ENCODE measurements around the gene AMPD2. TPM values are rescaled to one million over a fixed set of nuclear protein-coding genes. Genes with fewer than 3 reads are reported as not detected.
A peak's percentile ranks its signal among the peaks of the same experiment; 100 is the strongest.

The AMPD2 gene
- total RNA-seq, 2 donors from 2014 or later: 55.7 to 69.3 TPM

DNA sequence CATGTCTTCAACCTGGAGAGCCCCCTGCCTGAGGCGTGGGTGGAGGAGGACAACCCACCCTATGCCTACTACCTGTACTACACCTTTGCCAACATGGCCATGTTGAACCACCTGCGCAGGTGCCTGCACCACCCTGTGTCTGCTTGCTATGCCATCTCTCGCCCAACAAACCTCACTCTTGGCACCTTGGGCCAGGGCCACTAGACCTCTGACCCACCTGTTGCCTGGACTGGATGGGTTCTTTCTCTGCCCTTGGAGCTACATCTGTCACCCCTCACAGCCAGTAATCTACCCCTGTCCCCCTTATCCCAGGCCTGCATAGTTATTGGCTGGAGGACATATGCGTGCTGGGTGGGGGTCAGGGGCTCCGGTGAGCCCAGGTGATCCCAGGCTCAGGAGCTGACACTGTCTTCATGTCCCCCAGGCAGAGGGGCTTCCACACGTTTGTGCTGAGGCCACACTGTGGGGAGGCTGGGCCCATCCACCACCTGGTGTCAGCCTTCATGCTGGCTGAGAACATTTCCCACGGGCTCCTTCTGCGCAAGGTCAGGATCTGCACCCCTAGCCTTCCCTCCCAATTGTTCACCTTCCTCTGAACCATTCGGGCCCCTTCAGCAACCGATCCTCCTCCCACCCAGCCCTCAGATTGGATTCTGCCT, 9.9 kb downstream of the AMPD2 start:
- 82 to 85% methylated on average over 9 to 10 of the region's 10 CpGs for WGBS, 2 experiments (ENCODE audit: insufficient coverage in 1 of 2, insufficient read length in 1 of 2)
- no peak overlapping the region for H3K4me3 Mint-ChIP-seq
- Histone ChIP-seq H3K36me3 (ENCODE audit: control insufficient read depth, insufficient read depth, low read length) (peaks cover 25% of the 10 kb centered on the region), H3K27me3 (ENCODE audit: control insufficient read depth, insufficient read depth, low read length, poor library complexity, severe bottlenecking) (no peaks in the 10 kb centered on the region), H3K27ac (ENCODE audit: low read depth, low read length) (no peak overlapping the region), H3K9ac (ENCODE audit: extremely low read depth, low read length, poor library complexity, severe bottlenecking) (no peak overlapping the region), H3K4me3 (ENCODE audit: low read length) (no peak overlapping the region), H3K4me1 (ENCODE audit: control insufficient read depth, insufficient read depth, low read length) (no peaks in the 10 kb centered on the region), H3K9me3 (ENCODE audit: control insufficient read depth, low read length) (no peaks in the 10 kb centered on the region)
- DNase-seq: no peak
- H3K4me1 Mint-ChIP-seq: no peaks in the 10 kb centered on the region
- no peak overlapping the region for H3K27ac Mint-ChIP-seq
- no peaks in the 10 kb centered on the region for H3K27me3 Mint-ChIP-seq (ENCODE audit: insufficient read depth)
- H3K36me3 Mint-ChIP-seq (ENCODE audit: low read depth): peaks cover 35% of the 10 kb centered on the region
- TF ChIP-seq, protein P1, sequence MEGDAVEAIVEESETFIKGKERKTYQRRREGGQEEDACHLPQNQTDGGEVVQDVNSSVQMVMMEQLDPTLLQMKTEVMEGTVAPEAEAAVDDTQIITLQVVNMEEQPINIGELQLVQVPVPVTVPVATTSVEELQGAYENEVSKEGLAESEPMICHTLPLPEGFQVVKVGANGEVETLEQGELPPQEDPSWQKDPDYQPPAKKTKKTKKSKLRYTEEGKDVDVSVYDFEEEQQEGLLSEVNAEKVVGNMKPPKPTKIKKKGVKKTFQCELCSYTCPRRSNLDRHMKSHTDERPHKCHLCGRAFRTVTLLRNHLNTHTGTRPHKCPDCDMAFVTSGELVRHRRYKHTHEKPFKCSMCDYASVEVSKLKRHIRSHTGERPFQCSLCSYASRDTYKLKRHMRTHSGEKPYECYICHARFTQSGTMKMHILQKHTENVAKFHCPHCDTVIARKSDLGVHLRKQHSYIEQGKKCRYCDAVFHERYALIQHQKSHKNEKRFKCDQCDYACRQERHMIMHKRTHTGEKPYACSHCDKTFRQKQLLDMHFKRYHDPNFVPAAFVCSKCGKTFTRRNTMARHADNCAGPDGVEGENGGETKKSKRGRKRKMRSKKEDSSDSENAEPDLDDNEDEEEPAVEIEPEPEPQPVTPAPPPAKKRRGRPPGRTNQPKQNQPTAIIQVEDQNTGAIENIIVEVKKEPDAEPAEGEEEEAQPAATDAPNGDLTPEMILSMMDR (conservative IDR thresholded peaks at IDR 0.05): no peak
- H3K9me3 Mint-ChIP-seq: no peaks in the 10 kb centered on the region

DNA sequence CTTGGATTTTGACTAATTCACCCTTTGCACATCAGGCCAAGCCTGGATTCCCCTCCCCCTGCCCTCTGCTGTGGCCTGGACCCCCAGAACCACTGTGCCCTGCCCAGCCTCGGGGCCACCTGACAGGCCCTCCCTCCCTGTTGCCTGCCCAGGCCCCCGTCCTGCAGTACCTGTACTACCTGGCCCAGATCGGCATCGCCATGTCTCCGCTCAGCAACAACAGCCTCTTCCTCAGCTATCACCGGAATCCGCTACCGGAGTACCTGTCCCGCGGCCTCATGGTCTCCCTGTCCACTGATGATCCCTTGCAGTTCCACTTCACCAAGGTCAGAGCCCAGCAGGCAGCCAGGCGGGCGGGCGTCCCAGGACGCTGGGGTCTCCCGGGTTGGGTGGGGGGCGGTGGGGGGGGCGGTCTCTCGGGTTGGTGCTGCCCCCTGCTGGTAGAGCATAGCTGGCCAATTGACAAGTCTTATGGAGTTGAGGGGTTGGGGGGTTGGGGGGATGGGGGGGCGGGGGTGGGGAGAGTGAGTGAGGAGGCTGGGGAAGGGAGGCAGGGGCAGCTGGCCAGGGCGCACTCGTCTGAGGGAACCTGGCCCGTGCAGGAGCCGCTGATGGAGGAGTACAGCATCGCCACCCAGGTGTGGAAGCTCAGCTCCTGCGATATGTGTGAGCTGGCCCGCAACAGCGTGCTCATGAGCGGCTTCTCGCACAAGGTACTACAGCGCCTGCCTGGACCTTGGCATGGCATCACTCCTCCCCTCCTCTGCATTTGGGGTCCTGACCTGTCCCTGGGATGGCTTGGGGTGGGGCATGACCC, 10.7 kb downstream of the AMPD2 start:
- peaks cover 25% of the 10 kb centered on the region for H3K36me3 ChIP-seq (ENCODE audit: control insufficient read depth, insufficient read depth, low read length)
- TF ChIP-seq, protein P1 (conservative IDR thresholded peaks at IDR 0.05): peak; percentile 66
- no peaks in the 10 kb centered on the region for H3K27me3 Mint-ChIP-seq (ENCODE audit: insufficient read depth)
- H3K36me3 Mint-ChIP-seq (ENCODE audit: low read depth): peaks cover 35% of the 10 kb centered on the region
- no peaks in the 10 kb centered on the region for H3K4me1 Mint-ChIP-seq
- WGBS, 2 experiments (ENCODE audit: insufficient coverage in 1 of 2, insufficient read length in 1 of 2): 93% methylated on average over 12 to 24 of the region's 30 CpGs
- H3K4me1 ChIP-seq (ENCODE audit: control insufficient read depth, insufficient read depth, low read length): no peaks in the 10 kb centered on the region
- H3K27me3 ChIP-seq (ENCODE audit: control insufficient read depth, insufficient read depth, low read length, poor library complexity, severe bottlenecking): no peaks in the 10 kb centered on the region
- no peaks in the 10 kb centered on the region for H3K9me3 Mint-ChIP-seq
- no peak overlapping the region for H3K27ac ChIP-seq (ENCODE audit: low read depth, low read length)
- no peak overlapping the region for H3K27ac Mint-ChIP-seq
- H3K4me3 ChIP-seq (ENCODE audit: low read length): no peak overlapping the region
- DNase-seq: peak; percentile 84
- H3K9ac ChIP-seq (ENCODE audit: extremely low read depth, low read length, poor library complexity, severe bottlenecking): no peak overlapping the region
- no peaks in the 10 kb centered on the region for H3K9me3 ChIP-seq (ENCODE audit: control insufficient read depth, low read length)
- H3K4me3 Mint-ChIP-seq: no peak overlapping the region

DNA sequence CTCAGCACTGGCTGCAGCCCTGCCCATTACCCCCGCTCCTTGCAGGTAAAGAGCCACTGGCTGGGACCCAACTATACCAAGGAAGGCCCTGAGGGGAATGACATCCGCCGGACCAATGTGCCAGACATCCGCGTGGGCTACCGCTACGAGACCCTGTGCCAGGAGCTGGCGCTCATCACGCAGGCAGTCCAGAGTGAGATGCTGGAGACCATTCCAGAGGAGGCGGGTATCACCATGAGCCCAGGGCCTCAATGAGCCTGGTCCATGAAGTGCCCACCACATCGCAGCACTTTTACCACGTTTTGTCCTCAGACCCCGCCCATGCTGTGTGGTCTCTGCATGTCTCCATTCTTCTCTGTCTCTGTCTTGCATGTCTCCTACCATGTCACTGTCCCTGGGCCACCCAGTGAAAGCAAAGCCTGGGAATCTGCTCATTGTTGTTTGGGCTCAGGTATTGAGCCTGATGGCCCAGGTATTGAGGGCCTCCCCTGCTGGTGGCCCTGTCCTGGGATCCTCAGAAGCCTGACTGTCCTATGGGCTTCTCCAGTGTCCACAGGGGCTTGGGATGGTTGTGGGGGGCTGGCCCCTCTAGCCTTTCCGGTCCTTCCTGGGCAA, 11.4 kb downstream of the AMPD2 start:
- H3K4me1 Mint-ChIP-seq: peaks cover 2% of the 10 kb centered on the region
- Histone ChIP-seq H3K4me1 (ENCODE audit: control insufficient read depth, insufficient read depth, low read length) (peaks cover 3% of the 10 kb centered on the region), H3K36me3 (ENCODE audit: control insufficient read depth, insufficient read depth, low read length) (peaks cover 25% of the 10 kb centered on the region), H3K9me3 (ENCODE audit: control insufficient read depth, low read length) (no peaks in the 10 kb centered on the region), H3K4me3 (ENCODE audit: low read length) (no peak overlapping the region), H3K27ac (ENCODE audit: low read depth, low read length) (no peak overlapping the region), H3K27me3 (ENCODE audit: control insufficient read depth, insufficient read depth, low read length, poor library complexity, severe bottlenecking) (no peaks in the 10 kb centered on the region), H3K9ac (ENCODE audit: extremely low read depth, low read length, poor library complexity, severe bottlenecking) (no peak overlapping the region)
- TF ChIP-seq, protein P1 (conservative IDR thresholded peaks at IDR 0.05): no peak
- peaks cover 34% of the 10 kb centered on the region for H3K36me3 Mint-ChIP-seq (ENCODE audit: low read depth)
- DNase-seq: peak; percentile 34
- no peaks in the 10 kb centered on the region for H3K27me3 Mint-ChIP-seq (ENCODE audit: insufficient read depth)
- no peaks in the 10 kb centered on the region for H3K9me3 Mint-ChIP-seq
- 96 to 97% methylated on average over 14 of the region's 14 CpGs for WGBS, 2 experiments (ENCODE audit: insufficient coverage in 1 of 2, insufficient read length in 1 of 2)
- no peak overlapping the region for H3K27ac Mint-ChIP-seq
- H3K4me3 Mint-ChIP-seq: no peak overlapping the region
